Ureter (tissue), 1 donor: ENCODE data around the gene TROAP. TPM values are rescaled to one million over a fixed set of nuclear protein-coding genes. Genes with fewer than 3 reads are reported as not detected.
"Not testable (repeated sequence)": the region's sequence is repeated elsewhere in the genome, so short reads cannot be mapped to it uniquely, and the experiment has no call there.

ENCODE experiments used
- DNase-seq: peaks from one replicate; pipeline ENCODE4 v3.0.0-alpha.2; 2020; ENCODE audit warnings: low spot score
- total RNA-seq: library from RNA; stranded (reverse); gene quantifications from one replicate; pipeline ENCODE4 v1.2.4, GENCODE V29; 2023
- donor health status: DM: yes; HTN: yes; CAD: no.

TROAP gene
- total RNA-seq, 1 donor from 2014 or later: 1.3 TPM

DNA sequence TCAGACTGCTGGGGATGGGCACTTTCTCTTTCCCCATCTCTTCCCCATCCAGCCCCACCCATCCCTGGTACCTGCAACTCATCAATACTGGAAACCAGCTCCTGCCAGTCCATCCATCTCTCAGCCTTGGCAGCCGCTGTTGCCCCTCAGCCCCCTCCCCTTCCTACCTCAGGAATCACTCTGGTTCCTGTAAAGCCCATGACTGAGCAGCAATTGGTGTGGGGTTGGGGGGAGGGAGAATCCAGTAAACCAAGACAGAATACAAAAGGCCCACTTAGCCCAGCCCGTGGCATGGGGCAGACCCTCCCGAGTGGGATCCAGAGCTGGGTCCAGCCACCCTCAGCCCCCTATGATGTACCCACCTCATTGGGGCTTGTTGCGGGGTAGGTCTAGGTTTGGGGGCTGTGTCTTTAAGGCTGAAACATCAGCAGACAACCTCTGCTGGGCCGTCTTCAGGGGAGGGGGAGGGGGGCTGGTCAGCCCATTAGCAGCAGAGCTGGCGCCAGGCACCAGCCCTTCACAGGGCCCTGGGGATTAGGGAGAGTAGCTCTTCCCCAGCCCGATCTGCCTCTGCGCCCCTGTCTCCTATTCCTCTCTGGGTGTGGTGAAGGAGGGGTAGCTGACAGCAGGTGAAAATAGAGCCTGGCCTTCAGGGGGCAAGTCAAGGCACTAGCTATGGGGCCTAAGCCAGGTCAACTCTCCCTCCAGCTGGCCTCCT is 28.8 kb upstream of the TROAP start:
- DNase-seq: no peak

DNA sequence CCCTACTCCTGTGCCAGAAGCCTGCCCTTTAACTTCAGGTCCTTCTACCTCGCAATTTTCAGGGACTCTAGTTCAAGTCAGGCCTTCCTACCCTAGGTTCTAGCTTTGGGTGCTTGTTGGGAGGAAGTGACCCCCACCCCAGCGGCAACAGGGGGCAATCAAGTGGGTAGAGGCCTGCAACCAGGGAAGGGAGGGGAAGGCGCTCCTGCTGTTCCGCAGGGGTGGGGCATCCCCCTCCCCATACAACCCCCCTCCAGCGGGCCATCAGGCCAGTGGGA is 28.3 kb upstream of the TROAP start:
- no peak for DNase-seq

DNA sequence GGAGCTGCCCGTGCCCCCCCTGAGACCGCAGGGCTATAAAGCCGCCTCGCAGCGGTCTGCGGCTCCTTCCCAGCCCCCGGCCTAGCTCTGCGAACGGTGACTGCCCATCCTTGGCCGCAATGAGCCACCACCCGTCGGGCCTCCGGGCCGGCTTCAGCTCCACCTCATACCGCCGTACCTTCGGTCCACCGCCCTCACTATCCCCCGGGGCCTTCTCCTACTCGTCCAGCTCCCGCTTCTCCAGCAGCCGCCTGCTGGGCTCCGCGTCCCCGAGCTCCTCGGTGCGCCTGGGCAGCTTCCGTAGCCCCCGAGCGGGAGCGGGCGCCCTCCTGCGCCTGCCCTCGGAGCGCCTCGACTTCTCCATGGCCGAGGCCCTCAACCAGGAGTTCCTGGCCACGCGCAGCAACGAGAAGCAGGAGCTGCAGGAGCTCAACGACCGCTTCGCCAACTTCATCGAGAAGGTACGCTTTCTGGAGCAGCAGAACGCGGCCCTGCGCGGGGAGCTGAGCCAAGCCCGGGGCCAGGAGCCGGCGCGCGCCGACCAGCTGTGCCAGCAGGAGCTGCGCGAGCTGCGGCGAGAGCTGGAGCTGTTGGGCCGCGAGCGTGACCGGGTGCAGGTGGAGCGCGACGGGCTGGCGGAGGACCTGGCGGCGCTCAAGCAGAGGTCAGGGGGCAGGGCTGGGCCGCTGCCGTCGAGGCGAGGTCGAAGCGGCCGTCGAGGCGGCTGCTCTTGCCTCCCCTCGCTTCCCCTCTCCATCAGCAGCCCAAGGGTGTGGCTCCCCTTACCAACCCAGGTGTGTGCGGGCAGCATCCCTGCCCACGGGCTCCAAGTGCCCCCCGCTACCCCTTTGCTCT is 27.7 kb upstream of the TROAP start, which contains the start of gene PRPH:
Gene PRPH (plus strand): TSS at position 66 of the 855 bp plus-strand sequence. CDS start 54 bp downstream, at position 120.
- DNase-seq: no peak

DNA sequence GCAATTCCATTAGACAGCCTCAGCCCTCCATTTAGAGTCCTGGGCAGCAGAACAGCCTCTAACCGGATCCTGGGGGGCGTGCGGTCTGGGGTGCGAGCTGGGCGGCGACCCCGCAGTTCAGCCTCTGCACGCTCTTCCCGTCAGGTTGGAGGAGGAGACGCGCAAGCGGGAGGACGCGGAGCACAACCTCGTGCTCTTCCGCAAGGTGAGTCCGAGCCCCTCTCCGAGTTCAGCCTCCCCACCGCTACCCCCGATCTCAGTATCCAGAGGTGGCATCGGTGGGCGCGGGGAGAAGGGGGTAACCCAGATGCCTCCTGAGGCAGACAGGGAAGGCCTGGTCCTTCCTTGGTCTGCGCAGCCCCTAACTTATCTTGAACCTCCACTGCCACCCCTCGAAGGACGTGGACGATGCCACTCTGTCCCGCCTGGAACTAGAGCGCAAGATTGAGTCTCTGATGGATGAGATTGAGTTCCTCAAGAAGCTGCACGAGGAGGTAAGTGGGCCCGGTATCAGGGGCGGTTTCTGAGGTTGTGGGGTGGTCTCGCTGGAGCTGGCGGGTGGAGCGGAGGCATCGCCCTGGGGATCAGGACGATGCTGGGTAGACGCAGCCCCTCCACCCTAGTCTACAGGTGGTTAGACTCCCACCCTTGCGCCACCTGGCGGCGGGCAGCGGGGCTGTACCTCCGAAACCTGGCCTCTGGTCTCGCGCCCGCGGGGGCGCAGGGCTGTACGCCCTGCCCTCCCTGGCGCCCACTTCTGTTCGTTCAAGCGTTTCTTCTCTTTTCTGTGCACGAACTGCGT is 26.8 kb upstream of the TROAP start:
- no peak for DNase-seq

DNA sequence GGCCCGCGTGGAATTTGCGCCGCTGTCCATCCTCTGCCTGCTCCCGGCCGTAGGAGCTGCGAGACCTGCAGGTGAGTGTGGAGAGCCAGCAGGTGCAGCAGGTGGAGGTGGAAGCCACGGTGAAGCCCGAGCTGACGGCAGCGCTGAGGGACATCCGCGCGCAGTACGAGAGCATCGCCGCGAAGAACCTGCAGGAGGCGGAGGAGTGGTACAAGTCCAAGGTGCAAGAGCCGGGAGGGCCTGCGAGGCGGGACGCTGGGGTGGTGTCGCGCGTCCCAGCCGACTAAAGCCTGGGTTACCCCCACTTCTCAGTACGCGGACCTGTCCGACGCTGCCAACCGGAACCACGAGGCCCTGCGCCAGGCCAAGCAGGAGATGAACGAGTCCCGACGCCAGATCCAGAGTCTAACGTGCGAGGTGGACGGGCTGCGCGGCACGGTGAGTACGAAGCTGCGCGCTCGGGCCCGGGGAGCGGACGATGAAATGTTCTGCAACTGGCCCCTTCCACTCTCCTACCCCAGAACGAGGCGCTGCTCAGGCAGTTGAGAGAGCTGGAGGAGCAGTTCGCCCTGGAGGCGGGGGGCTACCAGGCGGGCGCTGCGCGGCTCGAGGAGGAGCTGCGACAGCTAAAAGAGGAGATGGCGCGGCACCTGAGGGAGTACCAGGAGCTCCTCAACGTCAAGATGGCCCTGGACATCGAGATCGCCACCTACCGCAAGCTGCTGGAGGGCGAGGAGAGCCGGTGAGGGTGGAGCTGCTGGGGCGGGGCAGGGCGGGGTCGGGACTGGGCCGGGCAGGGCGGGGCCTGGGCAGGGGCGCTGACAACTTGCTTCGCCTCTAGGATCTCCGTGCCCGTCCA is 26.0 kb upstream of the TROAP start:
- DNase-seq: no peak

DNA sequence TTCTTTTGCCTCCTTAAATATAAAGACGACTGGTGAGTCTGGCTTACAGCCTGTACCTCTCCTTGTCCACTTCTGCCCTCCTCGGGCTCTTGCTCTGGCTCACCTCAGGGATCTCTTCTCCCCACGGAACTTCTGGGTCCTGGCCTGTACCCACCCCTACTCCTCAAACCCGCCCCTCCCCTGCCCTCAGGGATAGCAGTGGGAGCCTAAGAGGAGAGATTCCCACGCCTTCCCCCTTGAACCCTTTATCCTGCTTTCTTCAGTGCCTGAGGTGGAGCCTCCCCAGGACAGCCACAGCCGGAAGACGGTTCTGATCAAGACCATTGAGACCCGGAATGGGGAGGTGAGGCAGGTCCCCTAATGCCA is 25.4 kb upstream of the TROAP start:
- no peak for DNase-seq

DNA sequence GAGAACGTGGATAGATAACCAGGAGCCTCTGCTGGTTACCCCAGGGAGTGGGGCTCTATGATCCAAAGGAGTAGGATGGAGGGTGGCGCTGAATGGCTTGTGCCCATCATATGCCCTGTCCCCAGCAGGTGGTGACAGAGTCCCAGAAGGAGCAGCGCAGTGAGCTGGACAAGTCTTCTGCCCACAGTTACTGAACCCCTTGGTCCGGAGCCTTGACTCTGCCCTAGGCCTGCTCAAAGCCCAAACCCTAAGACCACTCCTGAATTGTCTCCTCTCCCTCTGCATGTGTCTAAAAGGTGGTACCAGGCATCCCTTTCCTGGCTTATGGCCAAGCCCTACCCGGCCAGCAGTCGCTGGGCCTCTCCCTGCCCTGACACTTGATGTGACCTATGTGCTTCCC is 24.9 kb upstream of the TROAP start:
- DNase-seq: no peak

DNA sequence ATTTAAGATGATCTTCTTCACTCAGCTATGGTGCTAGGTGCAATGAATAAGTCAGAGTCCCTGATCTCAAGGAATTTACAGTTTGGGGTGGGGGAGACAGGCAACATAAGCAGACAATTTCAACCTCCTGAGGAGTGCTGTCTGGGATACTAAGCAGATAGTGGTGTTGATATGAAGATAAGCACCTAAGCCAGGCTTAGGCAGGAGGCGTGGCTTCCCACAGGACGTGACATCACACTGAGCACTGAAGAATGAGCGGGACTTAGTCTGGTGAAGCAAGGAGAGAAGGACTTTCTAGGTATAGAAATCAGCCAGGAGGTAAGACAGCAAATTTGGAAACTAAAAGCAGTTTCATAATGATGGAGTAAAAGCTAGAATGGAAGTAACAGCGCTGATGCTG is 21.3 kb upstream of the TROAP start:
- no peak for DNase-seq

DNA sequence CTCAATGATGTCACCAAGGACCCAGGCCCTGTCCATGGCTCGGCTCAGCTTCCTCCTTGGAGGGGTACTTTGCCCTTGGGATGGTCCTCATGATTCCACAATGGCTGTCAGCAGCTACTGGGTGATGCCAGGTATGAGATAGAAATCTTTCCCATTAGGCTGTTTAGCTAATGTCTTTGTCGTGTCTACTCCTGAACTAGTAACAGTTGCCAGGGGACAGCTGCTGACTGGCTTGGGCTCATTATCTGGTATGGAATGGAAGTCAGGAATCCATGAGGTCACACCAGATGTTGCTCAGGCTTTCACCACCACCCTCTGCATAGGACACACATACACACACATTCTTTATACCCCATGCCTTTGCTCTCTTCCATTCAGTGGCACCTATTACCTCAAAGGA is 18.9 kb upstream of the TROAP start:
- DNase-seq: no peak

DNA sequence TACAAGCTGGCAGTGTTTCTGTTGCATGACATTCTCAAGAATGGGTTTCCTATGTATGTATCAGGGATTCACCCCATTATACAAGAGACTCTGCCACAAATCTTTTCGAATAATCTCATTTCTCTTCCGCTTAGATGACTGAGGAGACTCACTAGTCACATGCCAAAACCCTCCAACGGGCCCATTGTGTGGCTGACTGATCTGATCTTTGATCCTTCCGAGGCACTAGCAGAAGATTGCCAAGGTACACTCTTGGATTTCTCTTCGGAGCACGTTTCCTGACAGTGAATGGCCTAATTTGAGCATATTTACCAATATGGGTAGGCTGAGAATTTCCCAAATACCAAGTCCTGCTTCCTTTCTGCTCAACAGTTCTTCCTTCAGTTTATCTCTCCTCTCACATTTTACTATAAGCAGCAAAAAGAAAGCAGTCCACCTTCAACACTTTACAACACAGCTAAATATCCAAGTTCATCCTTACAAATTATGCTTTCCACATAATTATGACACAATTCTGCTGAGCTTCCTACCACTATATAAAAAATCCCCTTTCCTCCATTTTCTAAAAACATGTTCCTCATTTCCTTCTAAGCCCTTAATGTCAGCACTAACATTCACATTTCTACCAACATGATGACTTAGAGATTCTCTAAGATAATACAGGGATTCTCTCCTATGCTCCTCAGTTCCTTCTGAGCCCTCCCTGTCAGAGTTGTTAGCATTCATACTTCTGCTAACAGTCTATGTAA is 17.1 kb upstream of the TROAP start:
- no peak for DNase-seq

DNA sequence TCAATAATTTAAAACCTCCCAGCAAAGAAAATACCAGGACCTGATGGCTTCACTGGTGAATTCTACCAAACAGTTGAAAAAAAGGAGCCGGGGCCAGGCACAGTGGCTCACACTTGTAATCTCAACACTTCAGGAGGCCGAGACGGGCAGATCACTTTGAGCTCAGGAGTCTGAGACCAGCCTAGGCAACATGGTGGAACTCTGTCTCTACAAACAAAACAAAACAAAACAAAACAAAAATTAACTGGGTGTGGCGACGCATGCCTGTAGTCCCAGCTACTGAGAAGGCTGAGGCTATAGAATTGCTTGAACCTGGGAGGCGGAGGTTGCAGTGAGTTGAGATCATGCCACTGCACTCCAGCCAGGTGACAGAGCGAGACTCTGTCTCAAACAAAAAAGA is 13.7 kb upstream of the TROAP start:
- no peak for DNase-seq

DNA sequence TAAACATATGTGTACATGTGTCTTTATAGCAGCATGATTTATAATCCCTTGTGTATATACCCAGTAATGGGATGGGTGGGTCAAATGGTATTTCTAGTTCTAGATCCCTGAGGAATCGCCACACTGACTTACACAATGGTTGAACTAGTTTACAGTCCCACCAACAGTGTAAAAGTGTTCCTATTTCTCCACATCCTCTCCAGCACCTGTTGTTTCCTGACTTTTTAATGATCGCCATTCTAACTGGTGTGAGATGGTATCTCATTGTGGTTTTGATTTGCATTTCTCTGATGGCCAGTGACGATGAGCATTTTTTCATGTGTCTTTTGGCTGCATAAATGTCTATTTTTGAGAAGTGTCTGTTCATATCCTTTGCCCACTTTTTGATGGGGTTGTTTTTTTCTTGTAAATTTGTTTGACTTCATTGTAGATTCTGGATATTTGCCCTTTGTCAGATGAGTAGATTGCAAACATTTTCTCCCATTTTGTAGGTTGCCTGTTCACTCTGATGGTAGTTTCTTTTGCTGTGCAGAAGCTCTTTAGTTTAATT is 12.5 kb upstream of the TROAP start:
- not testable (repeated sequence) for DNase-seq

DNA sequence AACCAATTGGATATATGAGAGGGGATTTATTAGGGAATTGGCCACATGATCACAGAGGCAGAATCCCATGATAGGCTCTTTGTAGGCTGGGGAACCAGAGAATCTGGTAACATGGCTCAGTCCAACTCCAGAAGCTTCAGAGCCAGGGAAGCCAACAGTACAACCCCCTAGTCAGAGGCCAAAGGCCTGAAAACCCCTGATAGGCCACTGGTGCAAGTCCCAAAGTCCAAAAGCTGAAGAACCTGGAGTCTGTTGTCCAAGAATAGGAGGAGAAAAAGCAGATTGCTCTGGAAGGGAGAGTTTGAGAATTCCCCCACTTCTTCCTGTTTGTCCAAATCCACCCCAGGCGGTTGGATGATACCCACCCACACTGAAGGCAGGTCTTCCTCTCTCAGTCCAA is 8.2 kb upstream of the TROAP start:
- no peak for DNase-seq

DNA sequence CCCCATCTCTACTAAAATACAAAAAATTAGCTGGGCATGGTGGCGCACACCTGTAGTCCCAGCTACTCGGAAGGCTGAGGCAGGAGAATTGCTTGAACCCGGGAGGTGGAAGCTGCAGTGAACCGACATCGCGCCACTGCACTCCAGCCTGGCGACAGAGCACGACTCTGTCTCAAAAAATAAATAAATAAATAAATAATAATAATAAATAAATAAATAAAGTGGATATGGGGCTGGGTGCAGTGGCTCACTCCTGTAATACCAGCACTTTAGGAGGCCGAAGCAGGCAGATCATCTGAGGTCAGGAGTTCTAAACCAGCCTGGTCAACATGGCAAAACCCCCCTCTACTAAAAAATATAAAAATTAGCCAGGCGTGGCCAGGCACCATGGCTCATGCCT is 5.9 kb upstream of the TROAP start:
- not testable (repeated sequence) for DNase-seq

DNA sequence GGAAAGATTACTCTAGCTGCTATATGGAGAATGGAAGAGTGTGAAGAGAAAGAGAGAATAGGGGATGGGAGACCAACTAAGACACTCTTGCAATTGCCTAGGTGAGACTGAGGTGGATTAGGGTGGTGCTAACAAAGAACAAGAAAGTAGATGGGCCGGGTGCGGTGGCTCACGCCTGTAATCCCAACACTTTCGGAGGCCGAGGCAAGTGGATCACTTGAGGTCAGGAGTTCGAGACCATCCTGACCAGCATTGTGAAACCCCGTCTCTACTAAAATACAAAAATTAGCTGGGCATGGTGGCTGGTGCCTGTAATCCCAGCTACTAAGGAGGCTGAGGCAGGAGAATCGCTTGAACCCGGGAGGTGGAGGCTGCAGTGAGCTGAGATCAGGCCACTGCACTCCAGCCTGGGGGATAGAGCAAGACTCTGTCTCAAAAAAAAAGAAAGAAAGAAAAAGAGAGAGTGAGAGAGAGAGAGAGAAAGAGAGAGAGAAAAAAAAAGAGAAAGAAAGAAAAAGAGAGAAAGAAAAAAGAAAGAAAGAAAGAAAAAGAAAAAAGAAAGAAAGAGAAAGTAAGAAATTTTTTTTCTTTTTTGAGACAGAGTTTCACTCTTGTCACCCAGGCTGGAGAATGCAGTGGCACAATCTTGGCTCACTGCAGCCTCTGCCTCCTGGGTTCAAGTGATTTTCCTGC is 2.5 kb upstream of the TROAP start:
- not testable (repeated sequence) for DNase-seq

DNA sequence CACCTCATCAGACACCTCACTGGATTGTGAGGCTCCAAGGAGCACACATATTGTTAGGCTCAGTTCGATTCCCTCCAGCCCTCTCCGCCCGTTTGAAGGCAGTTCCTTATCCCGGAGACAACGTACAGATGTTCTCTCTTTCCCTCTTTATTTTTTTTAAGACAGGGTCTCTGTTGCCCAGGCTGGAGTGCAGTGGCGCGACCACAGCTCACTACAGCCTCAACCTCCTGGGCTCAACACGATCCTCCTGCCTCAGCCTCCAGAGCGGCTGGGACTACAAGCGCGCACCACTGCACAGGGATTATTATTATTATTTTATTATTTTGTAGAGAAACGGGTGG is 718 bp upstream of the TROAP start:
- no peak for DNase-seq

DNA sequence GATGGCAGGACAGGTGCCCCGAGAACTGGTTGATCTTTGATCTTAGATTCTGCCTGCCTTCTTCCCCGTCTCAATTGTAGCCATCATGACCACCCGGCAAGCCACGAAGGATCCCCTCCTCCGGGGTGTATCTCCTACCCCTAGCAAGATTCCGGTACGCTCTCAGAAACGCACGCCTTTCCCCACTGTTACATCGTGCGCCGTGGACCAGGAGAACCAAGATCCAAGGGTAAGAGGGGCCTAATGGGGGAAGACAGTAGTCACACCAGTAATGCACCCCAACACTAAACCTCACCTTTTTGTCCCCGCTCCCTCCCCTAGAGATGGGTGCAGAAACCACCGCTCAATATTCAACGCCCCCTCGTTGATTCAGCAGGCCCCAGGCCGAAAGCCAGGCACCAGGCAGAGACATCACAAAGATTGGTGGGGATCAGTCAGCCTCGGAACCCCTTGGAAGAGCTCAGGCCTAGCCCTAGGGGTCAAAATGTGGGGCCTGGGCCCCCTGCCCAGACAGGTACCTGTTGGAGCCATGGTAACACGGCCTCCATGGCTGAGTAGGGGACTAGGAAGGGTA is 556 bp downstream of the TROAP start:
- DNase-seq: no peak

DNA sequence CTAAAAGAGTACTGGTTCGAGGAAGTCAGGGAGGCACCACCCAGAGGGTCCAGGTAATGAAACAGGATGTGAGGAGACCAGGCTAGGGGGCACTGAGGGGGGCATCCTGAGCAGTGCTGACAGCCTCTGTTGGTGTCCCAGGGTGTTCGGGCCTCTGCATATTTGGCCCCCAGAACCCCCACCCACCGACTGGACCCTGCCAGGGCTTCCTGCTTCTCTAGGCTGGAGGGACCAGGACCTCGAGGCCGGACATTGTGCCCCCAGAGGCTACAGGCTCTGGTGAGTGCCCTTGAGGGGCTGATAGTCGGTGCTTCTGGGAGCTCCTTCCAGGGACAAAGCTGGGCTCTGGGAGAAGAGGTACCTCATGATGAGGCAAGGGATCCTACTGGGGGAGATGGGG is 2.6 kb downstream of the TROAP start:
- no peak for DNase-seq

DNA sequence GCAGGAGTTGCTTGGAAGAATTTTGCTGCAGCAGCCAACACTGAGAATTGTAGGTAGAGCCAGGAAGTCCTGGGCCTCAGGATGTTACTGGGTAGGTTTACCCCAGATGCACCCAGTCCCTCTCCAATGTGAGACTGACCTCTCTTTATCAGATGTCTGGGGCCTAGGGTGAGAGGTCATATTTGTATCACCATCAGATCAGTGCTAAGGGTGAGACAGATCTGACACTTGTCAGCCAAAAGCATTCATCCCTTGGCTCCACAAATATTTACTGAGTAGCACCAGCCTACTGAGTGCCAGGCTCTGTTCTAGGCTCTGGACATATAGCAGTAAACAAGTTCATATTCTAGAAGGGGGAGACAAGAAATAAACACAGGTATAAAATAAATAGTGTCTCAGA is 4.3 kb downstream of the TROAP start:
- DNase-seq: no peak

DNA sequence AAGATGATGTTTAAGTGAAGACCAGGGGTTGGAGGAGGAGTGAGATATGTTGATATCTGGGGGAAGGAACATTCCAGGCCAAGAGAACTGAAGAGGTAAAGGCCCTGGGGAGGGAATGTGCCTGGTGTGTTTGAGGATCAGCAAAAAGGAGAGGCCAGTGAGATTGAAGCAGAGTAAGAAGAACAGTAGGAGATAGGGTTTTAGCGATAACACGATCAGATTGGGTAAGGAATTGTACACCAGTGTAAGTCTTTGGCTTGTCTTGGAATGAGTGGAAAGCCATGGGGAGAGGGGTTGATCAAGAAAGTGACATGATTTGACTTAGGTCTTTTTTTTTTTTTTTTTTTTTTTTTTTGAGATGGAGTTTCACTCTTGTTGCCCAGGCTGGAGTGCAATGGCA is 4.8 kb downstream of the TROAP start:
- no peak for DNase-seq
